Keratinocyte (primary cell): ENCODE measurements around the gene LACTB. TPM values are rescaled to one million over a fixed set of nuclear protein-coding genes. Genes with fewer than 3 reads are reported as not detected.
A peak's percentile ranks its signal among the peaks of the same experiment; 100 is the strongest.

Experiments
- DNase-seq: peaks from one replicate; pipeline ENCODE4 v3.0.0-alpha.2; 2011; ENCODE audit warnings: low read depth, missing footprints, low spot score
- FAIRE-seq: peaks from 2 replicates; lab custom pipeline; 2011; peaks lifted over from hg19 to GRCh38; lab: Jason Lieb, UNC
- H2AFZ ChIP-seq: 2 replicates; pipeline ENCODE4 v1.6.0; 2012; ENCODE audit warnings: low read length, control low read depth, inconsistent platforms; ENCODE audit not compliant: control insufficient read depth
- H3K27ac ChIP-seq: 2 replicates; pipeline ENCODE4 v1.5.1; 2011; ENCODE audit warnings: low read length; ENCODE audit not compliant: control insufficient read depth, insufficient read depth
- H3K27me3 ChIP-seq: 3 replicates; pipeline ENCODE4 v1.6.0; 2011; ENCODE audit warnings: low read length; ENCODE audit not compliant: control insufficient read depth, insufficient read depth; ENCODE audit errors: extremely low read depth
- H3K36me3 ChIP-seq, 2 experiments: 2 replicates in 1 of 2; 3 replicates in 1 of 2; pipeline ENCODE4 v1.5.1; 2011; ENCODE audit warnings: low read length in 2 of 2, mild to moderate bottlenecking in 1 of 2; ENCODE audit not compliant: control insufficient read depth in 2 of 2, insufficient read depth in 2 of 2; ENCODE audit errors: extremely low read depth in 1 of 2
- H3K4me1 ChIP-seq: 3 replicates; pipeline ENCODE4 v1.5.1; 2011; ENCODE audit warnings: low read length; ENCODE audit not compliant: control insufficient read depth, insufficient read depth; ENCODE audit errors: extremely low read depth
- H3K4me2 ChIP-seq: 3 replicates; pipeline ENCODE4 v1.6.0; 2011; ENCODE audit warnings: low read depth, low read length; ENCODE audit not compliant: control insufficient read depth, insufficient read depth; ENCODE audit errors: extremely low read depth
- H3K4me3 ChIP-seq, 3 experiments: fragments of 200-600 bp in 1 of 3; sonication (generic) in 1 of 3; 2 replicates in 2 of 3; 3 replicates in 1 of 3; pipeline ENCODE4 v1.5.1; 2011 to 2016; ENCODE audit warnings: low read length in 3 of 3, mild to moderate bottlenecking in 3 of 3, control low read depth in 2 of 3, inconsistent platforms in 1 of 3, low read depth in 1 of 3, mixed read lengths in 1 of 3, mixed run types in 1 of 3, moderate library complexity in 1 of 3; ENCODE audit not compliant: control insufficient read depth in 2 of 3, insufficient read depth in 2 of 3; ENCODE audit errors: extremely low read depth in 1 of 3
- H3K79me2 ChIP-seq: 2 replicates; pipeline ENCODE4 v1.6.0; 2012; ENCODE audit warnings: low read length; ENCODE audit not compliant: control insufficient read depth, insufficient read depth
- H3K9ac ChIP-seq: 3 replicates; pipeline ENCODE4 v1.6.0; 2011; ENCODE audit warnings: low read length; ENCODE audit not compliant: control insufficient read depth, insufficient read depth; ENCODE audit errors: extremely low read depth
- H3K9me1 ChIP-seq: 3 replicates; pipeline ENCODE4 v1.6.0; 2011; ENCODE audit warnings: low read length; ENCODE audit not compliant: control insufficient read depth, insufficient read depth; ENCODE audit errors: extremely low read depth
- H3K9me3 ChIP-seq: 2 replicates; pipeline ENCODE4 v1.5.1; 2012; ENCODE audit warnings: low read depth, low read length; ENCODE audit not compliant: control insufficient read depth
- H4K20me1 ChIP-seq: 3 replicates; pipeline ENCODE4 v1.6.0; 2011; ENCODE audit warnings: low read length; ENCODE audit not compliant: control insufficient read depth, insufficient read depth; ENCODE audit errors: extremely low read depth
- CTCF ChIP-seq, 3 experiments: IDR thresholded peaks in 1 of 3; conservative IDR thresholded peaks in 1 of 3; optimal IDR thresholded peaks in 1 of 3; 2 replicates in 2 of 3; 3 replicates in 1 of 3; pipeline versions ENCODE3 to v1.5.1; 2011; ENCODE audit warnings: low read length in 3 of 3, mild to moderate bottlenecking in 3 of 3, moderate library complexity in 2 of 3, control low read depth in 1 of 3, inconsistent platforms in 1 of 3; ENCODE audit not compliant: insufficient read depth in 2 of 3; ENCODE audit errors: extremely low read depth in 1 of 3
- EZH2 ChIP-seq: IDR thresholded peaks from one replicate; pipeline ENCODE4 v1.6.1; 2012; ENCODE audit warnings: inconsistent platforms, mild to moderate bottlenecking, low read length, moderate library complexity
- dilution Hi-C: fragments of 300-500 bp; cut with MboI; formaldehyde crosslinking; loops from one replicate; pipeline ENCODE4 v1.7.0; 2020; ENCODE audit warnings: low sequenced_read_pairs; ENCODE audit not compliant: extremely low pct_ligation_motif_present
- polyA plus RNA-seq, 5 experiments: library from polyadenylated mRNA; depleted of rRNA in 3 of 5; stranded (reverse) in 3 of 5; stranded (forward) in 1 of 5; unstranded in 1 of 5; fragments of >200 nt; gene quantifications; 1 replicate in 1 of 5; 2 replicates in 3 of 5; 3 replicates in 1 of 5; pipeline versions ENCODE4 v1.2.1 to v1.2.3, GENCODE V29; 2011 to 2012; ENCODE audit warnings: missing spikeins in 2 of 5, low read depth in 1 of 5, low replicate concordance in 1 of 5

Gene LACTB
- polyA plus RNA-seq, 1 donor (not counting 4 experiments of a cell fraction or from before 2014, with no cell fraction given): 27.4 TPM

- Histone ChIP-seq H3K4me1 (peaks cover 9% of the 10 kb centered on the region), H3K9ac (no peak overlapping the region), H3K9me3 (no peaks in the 10 kb centered on the region), H2AFZ (no peak overlapping the region), H3K27me3 (no peaks in the 10 kb centered on the region), H3K36me3 (peaks cover 0 to 1% of the 10 kb centered on the region in 2 experiments), H3K4me3 (peak overlapping the region in 1 of 3 experiments; percentile 74), H3K4me2 (peak overlapping the region; percentile 92), H4K20me1 (no peaks in the 10 kb centered on the region), H3K79me2 (peaks cover 12% of the 10 kb centered on the region), H3K27ac (no peak overlapping the region), H3K9me1 (no peaks in the 10 kb centered on the region)
- DNase-seq: no peak
- TF ChIP-seq EZH2 (no peak), CTCF (optimal IDR thresholded peaks at IDR 0.05 in 1 of 3, IDR thresholded peaks at IDR 0.05 in 1 of 3, conservative IDR thresholded peaks at IDR 0.05 in 1 of 3; ENCODE audit: extremely low read depth in 1 of 3, insufficient read depth in 2 of 3, low read length in 3 of 3) (no peak)
- dilution Hi-C loops: no loop called here
- no peak for FAIRE-seq
These were observed 33.8 kb downstream of the LACTB start for GRCh38 chr15:63155486-63155885.

GRCh38 chr15:63156086-63156710 lies 34.5 kb downstream of the LACTB start:
- H3K4me2 ChIP-seq: peak overlapping the region; percentile 92
- H3K4me3 ChIP-seq: peak overlapping the region; percentile 74 to 80 (median 79)
- H4K20me1 ChIP-seq: no peaks in the 10 kb centered on the region
- DNase-seq (no peak), FAIRE-seq (peak; percentile 58)
- no peaks in the 10 kb centered on the region for H3K27me3 ChIP-seq
- H3K9me1 ChIP-seq: no peaks in the 10 kb centered on the region
- H3K4me1 ChIP-seq: peaks cover 9% of the 10 kb centered on the region
- no peak for TF ChIP-seq EZH2
- TF ChIP-seq CTCF (optimal IDR thresholded peaks at IDR 0.05 in 1 of 3, IDR thresholded peaks at IDR 0.05 in 1 of 3, conservative IDR thresholded peaks at IDR 0.05 in 1 of 3; ENCODE audit: extremely low read depth in 1 of 3, insufficient read depth in 2 of 3, low read length in 3 of 3): no peak
- H3K79me2 ChIP-seq: peaks cover 12% of the 10 kb centered on the region
- H3K36me3 ChIP-seq: peaks cover 0 to 1% of the 10 kb centered on the region in 2 experiments
- peak overlapping the region; percentile 91 for H2AFZ ChIP-seq
- H3K9me3 ChIP-seq: no peaks in the 10 kb centered on the region
- H3K27ac ChIP-seq: peak overlapping the region; percentile 83
- H3K9ac ChIP-seq: peak overlapping the region; percentile 91
- dilution Hi-C loops: no loop called here
